Measurements from ENCODE around the gene MEGF6.
"Not testable (repeated sequence)": the region's sequence is repeated elsewhere in the genome, so short reads cannot be mapped to it uniquely, and the experiment has no call there.

MEGF6 gene

DNA sequence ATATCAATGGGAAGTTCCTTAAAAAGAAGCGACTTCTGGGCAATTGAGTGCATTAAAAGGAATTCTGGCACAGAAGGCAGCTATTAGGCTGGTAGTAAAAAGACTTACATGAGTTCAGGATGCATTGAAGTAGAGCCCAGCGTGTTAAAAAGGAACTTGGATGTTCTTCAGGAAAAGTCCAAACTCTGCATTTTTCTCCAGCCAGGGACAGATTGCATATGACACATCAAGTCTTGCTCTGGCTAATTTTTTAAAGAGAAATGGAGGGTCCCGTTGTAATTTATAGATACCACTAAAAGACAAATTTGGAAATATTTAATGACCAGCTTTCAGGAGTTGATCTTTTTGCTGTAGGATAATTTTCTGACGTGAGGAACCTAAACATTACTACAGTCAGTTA lies 14.7 kb upstream of the MEGF6 start:
- DNase-seq: no peak

DNA sequence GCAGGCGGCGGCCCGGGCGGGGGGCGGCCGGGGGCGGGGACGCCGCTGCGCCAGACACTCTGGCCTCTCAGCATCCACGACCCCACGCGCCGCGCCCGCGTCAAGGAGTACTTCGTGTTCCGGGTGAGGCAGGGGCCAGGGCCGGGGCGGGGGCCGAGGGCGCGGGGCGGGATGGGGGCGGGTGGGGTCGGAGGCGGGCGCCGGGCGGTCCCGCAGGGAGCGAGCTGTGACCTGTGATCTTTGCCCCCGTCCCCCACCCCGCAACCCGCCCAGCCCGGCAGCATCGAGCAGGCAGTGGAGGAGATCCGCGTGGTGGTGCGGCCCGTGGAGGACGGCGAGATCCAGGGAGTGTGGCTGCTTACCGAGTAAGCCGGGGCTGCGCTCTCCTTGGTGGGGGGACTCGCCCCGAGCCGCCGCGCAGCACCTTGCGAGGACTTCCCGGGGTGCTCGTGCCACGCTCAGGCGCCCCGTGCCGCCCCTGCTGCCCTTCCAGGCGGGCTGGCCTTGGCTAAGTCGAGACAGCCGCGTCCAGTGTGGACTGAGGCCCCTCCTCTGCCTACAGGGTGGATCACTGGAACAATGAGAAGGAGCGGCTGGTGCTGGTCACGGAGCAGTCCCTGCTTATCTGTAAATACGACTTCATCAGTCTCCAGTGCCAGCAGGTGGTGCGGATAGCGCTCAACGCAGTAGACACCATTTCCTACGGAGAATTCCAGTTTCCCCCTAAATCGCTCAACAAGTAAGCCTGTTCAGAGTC lies 14.0 kb upstream of the MEGF6 start:
- no peak for DNase-seq

DNA sequence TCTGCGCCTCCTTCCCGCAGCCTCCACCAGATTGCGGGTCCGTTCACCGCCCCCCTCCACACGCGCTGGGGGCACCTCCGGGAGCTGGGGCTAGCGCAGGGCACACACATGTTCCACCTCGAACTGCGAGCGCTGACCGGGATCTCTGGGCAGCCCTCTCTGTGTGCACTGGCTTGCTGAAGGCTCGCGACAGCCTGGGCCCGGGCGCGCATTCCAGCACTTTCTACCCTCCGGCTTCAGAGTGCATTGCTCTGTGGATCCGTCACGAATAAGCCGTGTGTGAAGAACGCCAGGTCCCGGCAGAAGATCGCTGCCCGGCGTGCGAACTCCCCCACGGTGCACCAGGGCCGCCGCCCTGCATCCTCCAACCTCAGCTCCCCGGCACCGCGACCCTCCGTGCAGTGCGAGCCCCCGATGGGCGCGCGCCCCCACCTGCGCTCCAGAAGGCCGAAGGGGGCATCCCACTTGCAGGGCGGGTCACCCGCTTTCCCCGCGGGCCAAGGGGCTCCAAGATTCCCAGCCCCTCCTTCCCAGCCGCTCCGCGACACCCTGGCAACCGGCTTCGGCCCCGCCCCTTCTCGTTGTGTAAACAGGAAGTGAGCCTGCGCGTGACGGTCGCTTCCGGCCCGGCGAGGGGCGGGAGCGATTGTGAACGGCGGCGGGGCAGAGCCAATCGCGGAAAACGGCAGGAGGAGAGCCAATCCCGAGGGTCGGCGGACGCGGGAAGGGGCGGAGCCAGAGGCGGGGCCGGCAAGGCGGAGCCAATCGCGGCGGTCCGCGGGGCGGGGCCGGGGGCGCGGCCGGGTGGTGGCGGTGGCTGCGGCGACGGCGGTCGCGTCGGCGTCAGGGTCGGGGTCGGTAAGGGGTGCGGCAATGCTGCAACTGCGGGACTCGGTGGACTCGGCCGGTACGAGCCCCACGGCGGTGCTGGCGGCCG lies 13.2 kb upstream of the MEGF6 start, which contains the start of gene TPRG1L:
TPRG1L (plus strand) TSS at position 816 of the 937 bp plus-strand sequence; CDS start at position 874, 58 bp downstream.
- DNase-seq: peak; percentile 90

DNA sequence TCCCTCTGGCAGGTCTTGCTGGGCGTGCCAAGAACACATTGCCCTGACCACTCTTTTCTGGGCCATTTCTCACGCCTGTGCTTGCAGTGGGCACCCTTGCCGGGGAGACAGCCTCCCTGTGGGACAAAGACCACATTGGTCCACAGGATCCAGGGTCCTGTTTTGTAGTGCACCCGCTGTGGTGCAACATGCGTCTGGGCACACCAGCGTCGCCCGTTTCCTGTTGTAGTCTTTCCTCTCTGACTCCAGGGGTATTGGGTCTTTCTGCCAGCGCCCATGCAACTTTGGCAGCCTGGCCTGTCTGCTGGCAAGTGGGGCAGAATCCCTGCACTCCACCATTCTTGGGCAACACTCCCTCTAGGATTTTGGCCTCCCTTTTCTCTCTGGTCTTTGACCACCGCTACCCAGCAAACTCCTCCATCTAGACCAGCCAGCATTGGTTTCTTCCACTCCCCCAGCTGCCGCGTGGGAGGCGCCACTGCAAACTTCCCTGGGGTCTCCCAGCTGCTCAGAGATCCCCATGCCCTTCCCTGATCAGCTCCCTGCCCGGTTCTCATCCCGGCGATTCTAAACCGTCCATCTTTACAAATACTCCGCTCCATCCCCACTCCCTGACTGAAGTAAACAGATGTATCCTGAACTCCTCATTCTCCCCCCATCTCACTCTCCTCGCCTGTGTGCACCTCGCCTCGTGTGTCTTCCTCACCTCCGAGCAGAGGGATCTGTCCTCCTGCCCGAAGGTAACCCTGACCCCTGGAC lies 12.3 kb upstream of the MEGF6 start:
- DNase-seq: no peak

DNA sequence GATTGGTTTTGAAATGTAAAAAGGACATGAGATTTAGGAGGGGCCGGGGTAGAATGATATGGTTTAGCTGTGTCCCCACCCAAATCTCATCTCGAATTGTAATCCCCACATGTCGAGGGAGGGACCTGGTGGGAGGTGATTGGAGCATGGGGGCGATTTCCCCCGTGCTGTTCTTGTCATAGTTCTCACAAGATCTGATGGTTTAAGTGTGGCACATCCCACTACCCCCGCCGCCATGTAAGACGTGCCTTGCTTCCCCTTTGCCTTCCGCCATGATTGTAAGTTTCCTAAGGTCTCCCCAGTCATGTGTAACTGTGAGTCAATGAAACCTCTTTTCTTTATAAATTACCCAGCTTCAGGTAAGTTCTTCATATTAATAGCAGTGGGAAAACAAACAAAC lies 10.8 kb upstream of the MEGF6 start:
- DNase-seq: not testable (repeated sequence)

DNA sequence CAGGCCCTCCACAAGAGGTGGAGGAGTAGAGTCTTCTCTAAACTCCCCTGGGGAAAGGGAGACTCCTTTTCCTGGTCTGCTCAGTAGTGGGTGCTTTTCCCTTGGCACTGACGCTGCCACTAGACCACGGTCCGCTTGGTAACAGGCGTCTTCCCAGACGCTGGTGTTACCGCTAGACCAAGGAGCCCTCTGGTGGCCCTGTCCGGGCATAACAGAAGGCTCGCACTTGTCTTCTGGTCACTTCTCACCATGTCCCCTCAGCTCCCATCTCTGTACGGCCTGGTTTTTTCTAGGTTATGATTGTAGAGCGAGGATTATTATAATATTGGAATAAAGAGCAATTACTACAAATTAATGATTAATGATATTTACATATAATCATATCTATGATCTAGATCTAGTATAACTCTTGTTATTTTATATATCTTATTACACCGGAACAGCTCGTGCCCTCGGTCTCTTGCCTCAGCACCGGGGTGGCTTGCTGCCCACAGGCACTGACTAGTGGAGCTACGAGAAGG lies 9.9 kb upstream of the MEGF6 start:
- not testable (repeated sequence) for DNase-seq

DNA sequence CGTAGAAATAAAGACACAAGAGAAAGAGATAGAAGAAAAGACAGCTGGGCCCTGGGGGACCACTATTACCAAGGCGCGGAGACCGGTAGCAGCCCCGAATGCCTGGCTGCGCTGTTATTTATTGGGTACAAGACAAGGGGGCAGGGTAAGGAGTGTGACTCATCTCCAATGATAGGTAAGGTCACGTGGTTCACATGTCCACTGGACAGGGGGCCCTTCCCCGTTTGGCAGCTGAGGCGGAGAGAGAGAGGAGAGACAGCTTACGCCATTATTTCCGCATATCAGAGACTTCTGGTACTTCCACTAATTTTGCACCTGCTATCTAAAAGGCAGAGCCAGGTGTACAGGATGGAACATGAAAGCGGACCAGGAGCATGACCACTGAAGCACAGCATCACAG lies 9.4 kb upstream of the MEGF6 start:
- DNase-seq: no peak

DNA sequence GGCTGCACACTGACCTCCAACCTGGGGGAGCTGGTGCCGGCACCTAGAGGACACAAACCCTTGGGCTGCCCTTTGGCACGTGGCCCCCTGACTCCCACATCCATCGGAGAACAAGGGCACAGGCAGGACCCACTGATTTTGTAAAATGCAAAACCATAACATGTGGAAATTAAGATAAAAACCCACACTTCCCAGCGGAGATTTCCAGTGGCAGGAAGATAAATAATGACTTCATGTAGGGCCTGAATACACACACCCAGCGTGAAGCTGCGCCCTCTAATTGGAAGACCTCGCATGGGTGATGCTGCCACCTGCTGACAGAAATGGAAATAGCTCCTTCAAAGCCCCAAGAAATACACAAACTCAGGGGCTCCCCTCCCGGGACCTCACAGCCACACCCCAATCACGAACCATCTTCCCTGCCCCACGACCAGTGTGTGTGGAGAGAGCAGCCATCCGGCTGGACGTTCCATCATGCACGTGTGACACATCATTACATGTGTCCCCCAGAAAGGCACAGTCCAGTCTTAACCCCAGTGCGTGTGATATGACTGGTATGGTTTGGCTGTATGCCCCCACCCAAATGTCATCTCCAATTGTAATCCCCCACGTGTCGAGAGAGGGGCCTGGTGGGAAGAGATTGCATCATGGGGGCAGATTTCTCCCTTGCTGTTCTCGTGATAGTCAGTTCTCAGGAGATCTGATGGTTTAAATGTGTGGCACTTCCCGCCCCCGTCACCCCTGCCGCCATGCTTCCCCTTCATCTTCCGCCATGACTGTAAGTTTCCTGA lies 7.8 kb upstream of the MEGF6 start:
- DNase-seq: peak; percentile 20

DNA sequence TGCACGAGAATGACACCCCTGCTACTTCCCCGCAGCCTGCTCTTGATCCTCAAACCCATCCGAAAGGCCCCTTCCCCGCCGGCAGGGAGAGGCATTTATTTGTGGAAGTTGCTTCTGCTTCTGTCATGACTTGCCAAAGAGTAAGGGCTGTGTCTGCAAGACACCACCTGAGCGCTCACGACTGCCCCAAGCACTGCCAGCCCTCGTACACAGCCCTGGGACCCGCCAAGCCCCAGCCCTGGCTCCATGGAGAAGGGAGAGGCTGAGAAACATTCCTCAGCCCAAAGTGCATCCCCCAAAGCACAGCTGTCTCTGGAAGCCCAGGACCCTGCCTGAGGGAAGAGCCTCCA lies 7.2 kb upstream of the MEGF6 start:
- no peak for DNase-seq

DNA sequence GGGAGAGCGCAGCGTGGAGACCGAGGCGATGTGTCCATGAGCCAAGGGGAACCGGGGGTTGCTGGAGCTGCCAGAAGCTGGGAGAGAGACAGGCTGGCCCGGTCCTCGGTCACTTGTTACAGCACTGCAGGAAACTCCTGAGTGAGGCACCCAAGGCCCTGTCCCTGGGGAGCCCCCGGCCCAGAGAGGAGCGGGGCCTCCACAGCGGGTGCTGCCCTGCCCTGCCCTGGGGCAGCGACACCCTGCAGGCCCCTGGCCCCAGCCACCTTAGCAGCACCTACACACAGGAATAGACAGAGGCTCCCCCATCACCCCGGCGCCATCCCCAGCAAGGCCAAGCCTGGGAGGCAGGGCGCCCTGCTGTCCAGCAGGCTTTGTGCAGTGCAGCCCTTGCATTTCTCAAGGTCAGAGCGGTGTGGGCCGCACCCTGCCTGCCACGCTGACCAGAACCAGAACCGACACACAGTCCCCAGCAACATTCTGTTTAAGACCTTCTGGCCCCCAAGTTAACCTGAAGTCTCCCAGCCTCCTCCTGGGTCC lies 6.6 kb upstream of the MEGF6 start:
- DNase-seq: no peak

DNA sequence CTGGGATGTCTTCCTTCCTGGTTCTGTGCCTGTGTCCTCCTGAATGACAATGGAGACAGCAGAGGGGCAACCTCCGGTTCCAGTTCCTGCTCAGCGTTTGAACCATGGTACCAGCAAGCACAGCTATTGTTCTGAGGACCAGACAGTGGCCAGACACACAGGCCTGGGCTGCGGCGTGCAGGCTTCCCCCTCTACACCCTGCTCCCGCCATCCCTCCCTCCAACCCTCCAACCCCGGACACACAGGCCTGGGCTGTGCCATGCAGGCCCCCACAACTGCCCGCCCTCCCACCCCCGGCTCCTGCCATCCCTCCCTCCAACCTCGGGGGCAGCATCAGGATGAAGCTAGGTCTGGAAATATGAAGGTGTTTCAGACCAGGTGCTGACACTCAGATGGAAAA lies 5.6 kb upstream of the MEGF6 start:
- no peak for DNase-seq

DNA sequence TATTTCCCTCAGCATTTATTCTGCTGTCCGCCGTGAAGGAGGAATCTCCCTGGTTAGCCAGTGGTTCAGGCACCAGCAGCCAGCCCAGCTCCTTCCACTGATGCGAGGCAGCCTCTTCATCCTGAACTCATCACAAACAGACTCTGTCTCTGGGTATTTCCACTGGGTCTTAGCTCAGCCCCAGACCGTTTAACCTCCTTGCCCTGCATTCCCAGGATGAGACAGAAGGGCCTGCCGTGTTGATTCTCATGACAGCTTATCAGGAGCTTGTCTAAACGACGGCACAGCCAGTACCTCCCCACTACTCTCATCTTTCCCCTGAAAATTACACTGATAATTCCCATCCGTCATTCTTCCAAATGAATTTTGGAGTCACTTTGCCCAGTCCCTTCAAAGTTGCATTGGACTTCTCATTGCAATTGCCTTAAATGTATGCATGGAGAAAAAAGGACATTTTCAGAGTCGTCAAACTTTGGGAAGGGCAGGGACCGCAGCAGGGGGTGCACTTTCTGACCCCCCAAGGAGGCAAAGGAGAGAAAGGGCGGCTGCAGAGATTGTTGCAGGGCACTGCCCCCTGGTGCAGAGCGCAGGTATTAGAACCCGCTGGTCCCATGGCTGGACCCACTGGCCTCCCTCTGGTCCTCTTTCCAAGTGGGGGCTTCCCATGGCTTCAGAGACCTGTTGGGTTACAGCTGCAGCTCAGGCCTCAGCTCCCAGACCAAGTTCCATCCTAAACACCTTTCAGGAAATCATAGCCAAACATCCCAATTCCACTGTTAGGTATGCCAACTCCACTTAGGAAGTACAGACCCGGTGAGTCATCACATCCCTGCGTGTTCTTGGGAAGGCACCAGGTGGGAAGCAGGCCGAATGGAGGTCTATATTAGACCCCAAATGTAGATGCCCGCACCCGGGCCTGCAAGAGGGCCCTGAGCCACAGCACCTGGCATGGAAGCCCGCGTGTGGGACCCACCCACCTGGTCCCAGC lies 3.7 kb upstream of the MEGF6 start:
- no peak for DNase-seq

DNA sequence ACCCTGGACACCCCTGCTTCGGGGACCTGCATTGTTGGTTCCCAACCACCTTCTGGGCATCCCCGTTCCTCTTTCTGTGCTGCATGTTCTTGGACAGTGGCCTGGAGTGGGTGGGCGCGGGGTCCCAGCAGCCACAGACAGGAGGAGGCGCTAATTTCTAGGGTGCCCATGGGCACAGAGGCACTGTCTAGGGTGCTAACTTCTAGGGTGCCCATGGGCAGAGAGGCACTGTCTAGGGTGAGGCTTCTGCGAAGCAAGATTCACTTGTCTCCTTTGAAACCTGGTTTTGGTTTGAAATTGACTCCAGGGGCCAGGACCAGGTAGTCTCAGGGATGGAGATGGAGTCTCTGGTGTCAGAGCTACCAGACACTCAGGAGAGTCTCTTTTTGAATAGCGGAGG lies 815 bp upstream of the MEGF6 start:
- no peak for DNase-seq

DNA sequence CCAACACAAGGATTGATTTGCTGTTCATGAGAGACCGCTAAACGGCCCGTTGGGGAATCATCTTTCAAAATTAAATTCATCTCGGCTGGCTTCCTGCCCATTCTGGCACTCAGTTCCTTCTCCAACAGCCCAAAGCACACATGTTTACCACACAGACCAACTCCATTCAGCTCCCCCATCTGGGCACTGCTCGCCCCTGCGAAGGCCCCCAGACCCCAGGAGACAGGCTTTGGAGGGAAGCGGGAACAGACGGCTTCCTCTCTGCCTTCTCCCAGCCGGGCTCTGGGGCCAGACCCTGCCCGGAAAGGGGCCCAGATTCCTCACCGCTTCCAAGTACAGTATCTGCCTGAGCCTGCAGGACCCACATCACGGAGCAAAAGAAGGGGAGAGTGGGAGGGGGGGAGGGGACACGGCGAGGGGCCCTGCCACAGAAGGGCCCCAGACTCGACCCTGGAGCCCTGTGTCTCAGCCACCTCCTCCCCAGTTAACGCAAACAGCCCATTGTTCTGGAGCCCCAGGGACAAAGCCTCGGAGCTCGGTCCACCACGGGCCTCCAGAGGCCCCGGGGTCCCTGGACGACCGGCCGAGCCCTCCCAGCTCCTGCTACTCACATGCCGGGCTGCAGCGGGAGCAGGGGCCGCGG lies 660 bp downstream of the MEGF6 start:
- DNase-seq: no peak

DNA sequence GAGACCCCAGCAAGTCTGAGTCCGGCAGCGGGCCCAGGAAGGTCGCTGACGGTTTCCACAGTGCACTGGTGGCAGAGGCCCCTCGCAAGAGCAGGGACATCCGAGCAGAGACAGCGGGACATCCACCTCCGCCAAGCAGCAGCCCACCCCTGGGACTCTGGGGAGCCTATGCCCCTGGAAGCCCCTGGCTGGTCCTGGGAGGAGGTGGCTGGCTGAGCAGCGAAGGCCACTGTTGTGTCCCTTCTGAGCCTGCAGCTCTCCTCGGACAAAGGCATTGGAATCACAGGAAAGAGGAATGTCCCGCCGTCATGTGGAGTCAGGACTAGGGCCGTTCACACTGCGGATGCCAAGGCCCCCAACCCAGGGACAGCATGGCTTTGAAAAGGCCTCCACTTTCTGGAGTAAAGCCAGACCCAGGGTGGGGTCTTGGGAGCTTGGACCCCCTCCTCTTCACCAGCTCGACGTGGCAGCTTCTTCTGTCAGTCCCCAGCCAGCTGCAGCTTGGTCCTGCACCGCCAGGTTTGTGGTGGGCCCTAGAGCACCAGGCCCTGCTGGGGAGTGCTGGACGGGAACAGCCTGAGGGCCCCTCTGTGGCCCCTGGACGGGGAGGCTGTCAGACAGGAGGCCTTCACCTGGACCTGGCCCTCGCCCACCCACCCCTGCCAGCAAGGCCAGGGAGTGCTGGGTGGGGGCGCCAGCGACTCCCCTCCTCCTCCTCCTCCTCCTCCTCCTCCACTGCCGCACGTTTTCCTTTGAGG lies 1.4 kb downstream of the MEGF6 start:
- no peak for DNase-seq

DNA sequence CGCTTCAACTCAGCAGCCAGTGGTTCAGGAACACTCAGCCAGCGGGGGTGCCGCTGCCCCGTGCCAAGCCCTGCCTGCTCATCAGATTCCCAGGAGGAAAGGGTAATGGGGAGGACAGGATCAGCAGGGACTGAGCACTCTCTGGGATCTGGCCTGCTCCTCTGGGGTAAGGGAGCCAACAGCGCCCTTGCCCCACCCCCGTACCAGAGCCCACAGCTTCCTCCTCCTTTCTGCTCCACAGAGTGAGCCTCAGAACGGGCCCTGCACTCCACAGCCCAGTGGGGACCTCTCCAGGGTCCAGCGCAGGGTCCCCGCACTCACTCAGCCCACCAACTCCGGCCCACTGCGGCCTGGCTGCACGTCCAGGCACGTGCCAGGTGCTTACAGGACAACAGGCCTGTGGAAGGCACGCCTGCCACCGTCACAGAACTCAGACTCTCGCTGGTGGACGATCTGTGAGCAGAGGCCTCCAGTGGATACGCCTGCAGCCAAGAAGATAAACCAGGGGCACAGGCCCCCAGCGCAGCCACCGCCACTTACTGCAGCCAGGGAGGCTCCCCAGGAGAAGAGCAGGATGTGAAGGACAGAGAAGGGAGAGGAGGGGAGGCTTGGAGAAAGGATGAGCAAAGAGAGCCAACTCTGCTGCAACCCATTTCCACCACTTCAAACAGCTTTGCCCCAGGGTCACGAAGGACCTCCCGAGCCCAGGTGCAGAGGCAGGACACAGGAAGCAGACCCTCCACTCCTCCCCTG lies 2.1 kb downstream of the MEGF6 start:
- no peak for DNase-seq

DNA sequence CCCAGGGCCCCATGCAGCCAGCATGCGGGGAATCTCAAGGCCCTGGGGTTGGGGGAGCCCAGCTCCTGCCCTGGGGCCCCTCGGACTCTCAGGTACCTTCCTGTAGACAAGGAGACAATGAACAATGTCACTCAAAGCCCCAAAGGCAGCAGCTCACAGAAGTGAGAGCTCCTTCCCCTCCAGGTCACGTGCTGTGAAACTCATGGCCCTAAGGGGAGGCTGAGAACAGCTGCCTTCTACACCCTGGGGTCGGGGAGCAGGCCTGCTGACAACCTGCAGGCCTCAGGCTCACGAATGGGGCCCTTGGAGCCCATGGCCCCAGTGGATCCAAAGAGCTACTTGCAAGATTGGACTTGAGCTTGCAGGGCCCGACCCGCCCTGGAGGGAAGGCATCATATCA lies 3.2 kb downstream of the MEGF6 start:
- no peak for DNase-seq

DNA sequence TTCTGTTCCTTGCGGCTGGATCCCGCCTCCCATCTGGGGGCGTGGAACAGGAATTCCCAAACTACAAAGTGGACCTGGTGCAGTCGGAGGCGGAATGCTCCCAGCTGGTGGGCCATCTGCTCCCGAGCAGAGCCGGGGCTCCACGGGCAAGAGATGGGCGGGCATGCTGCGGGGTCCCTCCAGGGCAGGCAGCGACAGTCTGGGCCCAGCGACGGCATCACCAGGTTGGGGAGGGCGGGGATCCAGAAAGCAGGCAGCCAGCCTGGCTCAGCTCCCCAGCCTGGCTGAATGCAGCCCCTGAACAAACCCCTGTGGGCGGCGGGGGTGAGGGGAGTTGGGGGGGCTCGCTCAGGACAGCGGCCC lies 3.6 kb downstream of the MEGF6 start:
- no peak for DNase-seq
